Measurements from ENCODE around the gene DIAPH1.

DIAPH1 gene

GRCh38 chr5:141636413-141637122 is 17.8 kb upstream of the DIAPH1 start, which contains the start of the genes HDAC3 and RELL2:
Gene HDAC3 (minus strand): TSS chr5:141636849. CDS start chr5:141636790, 59 bp downstream.
Gene RELL2 (plus strand): TSS chr5:141636997. CDS start chr5:141638226, 1,229 bp downstream.
- TF ChIP-seq, protein P1, sequence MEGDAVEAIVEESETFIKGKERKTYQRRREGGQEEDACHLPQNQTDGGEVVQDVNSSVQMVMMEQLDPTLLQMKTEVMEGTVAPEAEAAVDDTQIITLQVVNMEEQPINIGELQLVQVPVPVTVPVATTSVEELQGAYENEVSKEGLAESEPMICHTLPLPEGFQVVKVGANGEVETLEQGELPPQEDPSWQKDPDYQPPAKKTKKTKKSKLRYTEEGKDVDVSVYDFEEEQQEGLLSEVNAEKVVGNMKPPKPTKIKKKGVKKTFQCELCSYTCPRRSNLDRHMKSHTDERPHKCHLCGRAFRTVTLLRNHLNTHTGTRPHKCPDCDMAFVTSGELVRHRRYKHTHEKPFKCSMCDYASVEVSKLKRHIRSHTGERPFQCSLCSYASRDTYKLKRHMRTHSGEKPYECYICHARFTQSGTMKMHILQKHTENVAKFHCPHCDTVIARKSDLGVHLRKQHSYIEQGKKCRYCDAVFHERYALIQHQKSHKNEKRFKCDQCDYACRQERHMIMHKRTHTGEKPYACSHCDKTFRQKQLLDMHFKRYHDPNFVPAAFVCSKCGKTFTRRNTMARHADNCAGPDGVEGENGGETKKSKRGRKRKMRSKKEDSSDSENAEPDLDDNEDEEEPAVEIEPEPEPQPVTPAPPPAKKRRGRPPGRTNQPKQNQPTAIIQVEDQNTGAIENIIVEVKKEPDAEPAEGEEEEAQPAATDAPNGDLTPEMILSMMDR (IDR thresholded peaks at IDR 0.05; ENCODE audit: low read depth, low read length, missing control alignments), result no peak
- H3K4me3 ChIP-seq (replicated peaks; ENCODE audit: low read depth, low read length), result peak within 1 kb of the TSS; percentile 95
- no peak for DNase-seq (ENCODE audit: extremely low read depth, low read depth)

- TF ChIP-seq, protein P1 (IDR thresholded peaks at IDR 0.05; ENCODE audit: low read depth, low read length, missing control alignments), result no peak
- no peak for DNase-seq (ENCODE audit: extremely low read depth, low read depth)
Observed at GRCh38 chr5:141636106-141636412, 17.3 kb upstream of the DIAPH1 start.

DNA sequence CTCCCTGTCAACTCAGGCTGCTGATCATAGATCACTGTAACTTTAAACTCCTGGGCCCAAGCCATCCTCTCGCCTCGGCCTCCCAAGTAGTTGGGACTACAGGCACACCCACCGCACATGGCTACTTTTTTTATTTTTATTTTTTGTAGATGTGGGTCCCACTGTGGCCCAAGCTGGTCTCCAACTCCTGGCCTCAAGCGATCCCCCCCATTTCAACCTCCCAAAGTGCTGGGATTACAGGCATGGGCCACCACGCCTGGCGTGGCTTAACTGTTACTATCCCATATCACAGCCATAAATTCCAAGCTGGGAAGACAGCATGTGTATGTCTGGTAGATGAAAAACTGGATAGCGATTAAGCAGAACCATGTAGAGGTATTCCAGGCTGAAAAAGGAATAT is 16.8 kb upstream of the DIAPH1 start:
- H3K4me3 ChIP-seq (replicated peaks; ENCODE audit: low read depth, low read length), result peak overlapping the region; percentile 95
- DNase-seq (ENCODE audit: extremely low read depth, low read depth), result no peak
- TF ChIP-seq, protein P1 (IDR thresholded peaks at IDR 0.05; ENCODE audit: low read depth, low read length, missing control alignments), result no peak

More at GRCh38 chr5:141636106-141636412, 17.3 kb upstream of the DIAPH1 start:
- H3K4me3 ChIP-seq (replicated peaks; ENCODE audit: low read depth, low read length), result peak overlapping the region; percentile 95

DNA sequence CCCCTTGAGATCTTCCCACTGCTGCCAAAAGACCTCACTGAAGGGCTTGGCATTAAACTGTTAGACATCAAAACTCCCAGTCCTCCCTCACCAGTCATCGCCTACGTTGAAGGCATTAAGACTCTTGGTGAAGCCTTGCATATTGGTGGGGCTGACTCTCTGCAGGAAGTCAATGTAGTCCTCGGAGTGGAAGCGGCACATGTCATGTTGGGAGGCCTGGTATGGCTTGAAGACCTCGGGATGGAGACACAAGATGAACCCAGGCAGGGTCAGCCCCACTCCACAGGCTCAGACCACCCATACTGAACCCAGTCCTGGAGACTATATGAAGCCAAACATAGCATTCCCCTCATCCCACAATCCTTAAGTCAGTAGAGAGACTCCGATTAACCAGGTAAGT is 15.9 kb upstream of the DIAPH1 start:
- no peak overlapping the region for H3K4me3 ChIP-seq (replicated peaks; ENCODE audit: low read depth, low read length)
- TF ChIP-seq, protein P1 (IDR thresholded peaks at IDR 0.05; ENCODE audit: low read depth, low read length, missing control alignments), result no peak
- no peak for DNase-seq (ENCODE audit: extremely low read depth, low read depth)

DNA sequence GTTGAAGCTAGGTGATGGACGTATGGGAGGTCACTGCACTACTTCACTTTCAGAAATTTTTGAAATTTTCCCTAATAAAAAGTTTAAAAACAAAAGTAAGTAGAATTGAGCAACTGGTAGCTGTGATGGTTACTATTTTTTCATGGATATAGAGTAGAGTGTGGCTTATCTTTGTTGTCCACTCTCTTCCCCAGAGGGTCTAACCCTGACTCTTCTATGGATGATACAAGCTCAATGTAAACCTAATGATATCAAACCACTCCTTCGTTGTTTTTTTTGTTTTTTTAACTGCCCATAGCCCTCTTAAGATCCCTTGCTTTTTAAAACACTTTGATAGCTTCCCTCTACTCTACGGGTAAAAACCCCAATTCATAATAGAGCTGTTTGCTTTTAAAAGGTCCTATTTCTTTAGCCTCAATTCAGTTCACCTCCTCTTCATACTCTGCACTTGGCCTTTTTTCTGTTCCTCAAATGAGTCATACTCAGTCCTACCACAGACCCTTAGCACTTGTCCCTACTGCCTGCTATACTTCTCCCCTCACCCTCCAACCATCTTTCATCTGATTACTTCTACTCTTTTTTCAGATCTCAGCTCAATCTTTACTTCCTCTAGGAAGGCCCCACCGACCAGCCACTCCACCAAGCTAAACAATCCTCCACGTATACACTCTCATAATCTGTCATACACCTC is 15.2 kb upstream of the DIAPH1 start:
- H3K4me3 ChIP-seq (replicated peaks; ENCODE audit: low read depth, low read length), result no peak overlapping the region
- no peak for DNase-seq (ENCODE audit: extremely low read depth, low read depth)
- TF ChIP-seq, protein P1 (IDR thresholded peaks at IDR 0.05; ENCODE audit: low read depth, low read length, missing control alignments), result no peak

DNA sequence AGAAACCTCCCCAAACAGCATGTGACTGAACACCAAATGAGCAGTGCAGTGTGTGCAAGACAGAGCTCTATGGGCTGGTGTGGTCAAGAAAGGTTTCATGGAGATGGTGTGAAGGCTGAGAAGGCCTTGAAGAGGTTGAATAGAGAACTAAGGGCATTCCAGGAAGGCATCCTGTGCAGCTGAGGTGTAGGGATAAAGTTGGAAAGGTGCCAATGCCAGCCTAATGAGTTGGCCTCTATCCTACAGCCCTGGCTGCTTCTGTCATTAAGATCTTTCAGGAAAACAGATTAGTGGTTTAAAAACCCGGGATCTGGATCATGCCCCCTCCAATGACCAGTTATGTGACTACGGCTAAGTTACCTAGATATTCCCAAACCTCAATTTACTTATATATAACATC is 13.8 kb upstream of the DIAPH1 start:
- no peak overlapping the region for H3K4me3 ChIP-seq (replicated peaks; ENCODE audit: low read depth, low read length)
- DNase-seq (ENCODE audit: extremely low read depth, low read depth), result no peak
- TF ChIP-seq, protein P1 (IDR thresholded peaks at IDR 0.05; ENCODE audit: low read depth, low read length, missing control alignments), result no peak

All from HFF-Myc (cell line).